ENCODE data around the gene OR13C9.
"Not testable (repeated sequence)": the region's sequence is repeated elsewhere in the genome, so short reads cannot be mapped to it uniquely, and the experiment has no call there.

- TF ChIP-seq CTCF (IDR thresholded peaks at IDR 0.05); ZFX (IDR thresholded peaks at IDR 0.05; ENCODE audit: borderline replicate concordance): not testable (repeated sequence)
These were observed 19.3 kb downstream of the OR13C9 start for GRCh38 chr9:104598749-104599148.
